IMR-90 (cell line): ENCODE results near the gene SMARCAD1. TPM values are rescaled to one million over a fixed set of nuclear protein-coding genes. Genes with fewer than 3 reads are reported as not detected.

Source experiments
- ATAC-seq: fragments of 200-7000 bp; cut with Tn5 transposase; 2 replicates; pipeline ENCODE4 v1.9.1; 2020; ENCODE audit warnings: low read depth, mild to moderate bottlenecking, moderate library complexity
- BruUV-seq: library from RNA; stranded (reverse); fragments of 400-500 nt; replicated peaks from 2 replicates; lab custom pipeline; 2021; lab: Mats Ljungman, UMichigan
- CTCF ChIA-PET: fragments of 300-600 bp; formaldehyde crosslinking; extraction: SDS; loops from one replicate; lab custom pipeline; 2021; ENCODE audit warnings: antibody characterized with exemption; lab: Yijun Ruan, JAX
- POLR2A ChIA-PET: fragments of 300-600 bp; sonication (Branson Sonifier 250); formaldehyde crosslinking; loops from one replicate; lab custom pipeline; 2022; ENCODE audit warnings: antibody characterized with exemption; ENCODE audit not compliant: unreplicated experiment; lab: Charles Lee
- DNase-seq: peaks from one replicate; pipeline ENCODE4 v3.0.0; 2013
- H2AFZ ChIP-seq: replicated peaks from 2 replicates; pipeline ENCODE3; 2013; ENCODE audit warnings: low read length, mild to moderate bottlenecking; ENCODE audit not compliant: poor library complexity
- H2AK5ac ChIP-seq: 2 replicates; pipeline ENCODE4 v1.6.1; 2013; ENCODE audit warnings: low read depth, low read length, inconsistent platforms
- H2AK9ac ChIP-seq: replicated peaks from 2 replicates; pipeline ENCODE3; 2013; ENCODE audit warnings: mild to moderate bottlenecking, low read depth, low read length, moderate library complexity; ENCODE audit not compliant: poor library complexity
- H2BK120ac ChIP-seq: 2 replicates; pipeline ENCODE4 v1.6.1; 2013; ENCODE audit warnings: low read depth, low read length, inconsistent platforms
- H2BK15ac ChIP-seq: 3 replicates; pipeline ENCODE4 v1.6.1; 2013; ENCODE audit warnings: low read depth, low read length, inconsistent platforms
- H2BK20ac ChIP-seq: 2 replicates; pipeline ENCODE4 v1.6.1; 2013; ENCODE audit warnings: low read depth, mild to moderate bottlenecking, inconsistent platforms, low read length, moderate library complexity
- H2BK5ac ChIP-seq: 2 replicates; pipeline ENCODE4 v1.6.1; 2013; ENCODE audit warnings: mild to moderate bottlenecking, low read depth, low read length, inconsistent platforms; ENCODE audit not compliant: poor library complexity, severe bottlenecking
- H3K14ac ChIP-seq: replicated peaks from 2 replicates; pipeline ENCODE4 v1.6.1; 2013; ENCODE audit warnings: low read depth, low read length, inconsistent platforms
- H3K18ac ChIP-seq: 2 replicates; pipeline ENCODE4 v1.6.1; 2013; ENCODE audit warnings: low read depth, low read length, control low read depth
- H3K23ac ChIP-seq: 2 replicates; pipeline ENCODE4 v1.6.1; 2013; ENCODE audit warnings: low read depth, low read length, inconsistent platforms
- H3K27ac ChIP-seq: 2 replicates; pipeline ENCODE4 v1.5.1; 2013; ENCODE audit warnings: mild to moderate bottlenecking, control low read depth, low read length; ENCODE audit not compliant: insufficient read depth
- H3K27me3 ChIP-seq: 2 replicates; pipeline ENCODE4 v1.6.1; 2013; ENCODE audit warnings: low read length; ENCODE audit not compliant: control insufficient read depth, insufficient read depth
- H3K36me3 ChIP-seq: 2 replicates; pipeline ENCODE4 v1.6.1; 2013; ENCODE audit warnings: low read length, mixed read lengths; ENCODE audit not compliant: control insufficient read depth, insufficient read depth
- H3K4ac ChIP-seq: 2 replicates; pipeline ENCODE4 v1.6.1; 2013; ENCODE audit warnings: low read depth, low read length, inconsistent platforms
- H3K4me1 ChIP-seq: 2 replicates; pipeline ENCODE4 v1.6.1; 2013; ENCODE audit warnings: low read length, mixed read lengths; ENCODE audit not compliant: control insufficient read depth, insufficient read depth
- H3K4me2 ChIP-seq: 2 replicates; pipeline ENCODE4 v1.6.1; 2013; ENCODE audit warnings: low read depth, mild to moderate bottlenecking, control low read depth, low read length, moderate library complexity
- H3K4me3 ChIP-seq: 2 replicates; pipeline ENCODE4 v1.5.1; 2013; ENCODE audit warnings: low read depth, mild to moderate bottlenecking, control low read depth, low read length, moderate library complexity; ENCODE audit not compliant: insufficient read depth
- H3K56ac ChIP-seq: 2 replicates; pipeline ENCODE4 v1.6.1; 2013; ENCODE audit warnings: low read length, inconsistent platforms; ENCODE audit not compliant: insufficient read depth; ENCODE audit errors: extremely low read depth
- H3K79me1 ChIP-seq, 2 experiments: 2 replicates each; pipeline ENCODE4 v1.6.1; 2013; ENCODE audit warnings: low read length in 2 of 2, inconsistent platforms in 1 of 2, low read depth in 1 of 2
- H3K9ac ChIP-seq: 2 replicates; pipeline ENCODE4 v1.6.1; 2013; ENCODE audit warnings: low read depth, low read length, control low read depth
- H3K9me1 ChIP-seq: 2 replicates; pipeline ENCODE4 v1.6.1; 2013; ENCODE audit warnings: low read length, inconsistent platforms; ENCODE audit not compliant: insufficient read depth
- H3K9me3 ChIP-seq: 2 replicates; pipeline ENCODE4 v1.6.1; 2013; ENCODE audit warnings: low read length; ENCODE audit not compliant: control insufficient read depth, insufficient read depth
- H4K20me1 ChIP-seq: 2 replicates; pipeline ENCODE4 v1.6.1; 2013; ENCODE audit warnings: low read length, inconsistent platforms; ENCODE audit not compliant: insufficient read depth
- H4K5ac ChIP-seq: 2 replicates; pipeline ENCODE4 v1.6.1; 2013; ENCODE audit warnings: mild to moderate bottlenecking, low read depth, low read length, control low read depth
- H4K8ac ChIP-seq, 2 experiments: 2 replicates each; pipeline ENCODE4 v1.6.1; 2013; ENCODE audit warnings: low read depth in 2 of 2, low read length in 2 of 2, control low read depth in 1 of 2, inconsistent platforms in 1 of 2
- H4K91ac ChIP-seq: 2 replicates; pipeline ENCODE4 v1.6.1; 2013; ENCODE audit warnings: low read depth, low read length, inconsistent platforms; ENCODE audit not compliant: insufficient read depth
- BHLHE40 ChIP-seq: fragments of 150-350 bp; IDR thresholded peaks from 2 replicates; pipeline ENCODE4 v1.6.1; 2016; ENCODE audit warnings: mild to moderate bottlenecking, low read depth, low read length
- CEBPB ChIP-seq: IDR thresholded peaks from 2 replicates; pipeline ENCODE4 v1.6.1; 2012; ENCODE audit warnings: low read depth, low read length, improper control_type of control experiment
- CHD1 ChIP-seq: IDR thresholded peaks from 2 replicates; pipeline ENCODE4 v1.6.1; 2012; ENCODE audit warnings: low read depth, low read length, improper control_type of control experiment
- CTCF ChIP-seq: conservative IDR thresholded peaks from 2 replicates; pipeline ENCODE4 v1.5.1; 2012; ENCODE audit warnings: mild to moderate bottlenecking, low read depth, low read length, improper control_type of control experiment
- MAFK ChIP-seq: IDR thresholded peaks from 2 replicates; pipeline ENCODE4 v1.6.1; 2012; ENCODE audit warnings: low read depth, low read length, improper control_type of control experiment
- MXI1 ChIP-seq: IDR thresholded peaks from 2 replicates; pipeline ENCODE4 v1.6.1; 2012; ENCODE audit warnings: low read depth, mild to moderate bottlenecking, low read length, moderate library complexity, borderline replicate concordance
- POLR2A ChIP-seq: IDR thresholded peaks from 2 replicates; pipeline ENCODE4 v1.6.1; 2012; ENCODE audit warnings: mild to moderate bottlenecking, low read depth, low read length
- RAD21 ChIP-seq: IDR thresholded peaks from 2 replicates; pipeline ENCODE4 v1.6.1; 2012; ENCODE audit warnings: low read length, improper control_type of control experiment
- RFX5 ChIP-seq: IDR thresholded peaks from 2 replicates; pipeline ENCODE4 v1.8.0; 2012; ENCODE audit warnings: low read depth, mild to moderate bottlenecking, low read length, moderate library complexity
- SMC3 ChIP-seq: fragments of 150-350 bp; IDR thresholded peaks from 2 replicates; pipeline ENCODE4 v1.6.1; 2016; ENCODE audit warnings: low read depth, mild to moderate bottlenecking, antibody characterized with exemption, low read length, moderate library complexity
- USF2 ChIP-seq: fragments of 150-350 bp; IDR thresholded peaks from 2 replicates; pipeline ENCODE4 v1.6.1; 2017; ENCODE audit warnings: mild to moderate bottlenecking, antibody characterized with exemption, low read length, low read depth
- WGBS, 2 experiments: methylation state at CpG; one replicate each; pipeline versions ENCODE4 v1.1.5 to v1.1.7; 2013; ENCODE audit warnings: missing lambda C conversion rate in 2 of 2; ENCODE audit not compliant: insufficient read length in 1 of 2; ENCODE audit errors: extremely low coverage in 2 of 2; 5-methylcytosine and 5-hydroxymethylcytosine counted together
- dilution Hi-C: fragments of 300-500 bp; cut with HindIII; formaldehyde crosslinking; loops from one replicate; pipeline ENCODE4 v1.14.3; 2018; ENCODE audit warnings: low sequenced_read_pairs; ENCODE audit not compliant: unreplicated experiment
- in situ Hi-C: fragments of 300-500 bp; cut with MboI; formaldehyde crosslinking; loops from 3 replicates; pipeline ENCODE4 v1.14.3; 2019; ENCODE audit warnings: low sequenced_read_pairs, inconsistent platforms, mixed read lengths
- intact Hi-C: fragments of 100-400 bp; cut with micrococcal nuclease; formaldehyde crosslinking; loops from 2 replicates; pipeline ENCODE4 v1.10.0; 2022
- polyA plus RNA-seq, 3 experiments: library from polyadenylated mRNA; depleted of rRNA; stranded (reverse); fragments of >200 nt; gene quantifications; 2 replicates each; pipeline ENCODE4 v1.2.3, GENCODE V29; 2012; ENCODE audit warnings: low replicate concordance in 1 of 3
- total RNA-seq: library from RNA; depleted of rRNA; stranded (reverse); fragments of >200 nt; gene quantifications from 2 replicates; pipeline ENCODE4 v1.2.3, GENCODE V29; 2012

The SMARCAD1 gene
- total and polyA plus RNA-seq, 2 of the 4 experiments (the other 2 are of a cell fraction): 12.3 to 35.3 TPM

- no peaks in the 10 kb centered on the region for H3K27me3 ChIP-seq
- no peak overlapping the region for H3K4me3 ChIP-seq
- no peak overlapping the region for H2BK120ac ChIP-seq
- ATAC-seq (no peak), DNase-seq (no peak)
- H2AFZ ChIP-seq: no peak overlapping the region
- dilution Hi-C loops: no loop called here
- no peak overlapping the region for H3K4ac ChIP-seq
- CTCF ChIA-PET: no interaction called here
- no peaks in the 10 kb centered on the region for H3K79me1 ChIP-seq
- peaks cover 20% of the 10 kb centered on the region for H3K36me3 ChIP-seq
- H2BK15ac ChIP-seq: no peak overlapping the region
- H3K4me1 ChIP-seq: no peaks in the 10 kb centered on the region
- no peak overlapping the region for H4K8ac ChIP-seq
- intact Hi-C loops: no loop called here
- no peak overlapping the region for H3K14ac ChIP-seq
- no peak for TF ChIP-seq MXI1
- no peak for TF ChIP-seq MAFK
- no peak for TF ChIP-seq RAD21
- TF ChIP-seq USF2: no peak
- no peak for TF ChIP-seq CHD1
- no peak for TF ChIP-seq POLR2A
- no peak for TF ChIP-seq SMC3
- TF ChIP-seq BHLHE40: no peak
- no peak for TF ChIP-seq RFX5
- no peak for TF ChIP-seq CTCF
- no peak for TF ChIP-seq CEBPB
- no peak overlapping the region for H3K56ac ChIP-seq
- no peak overlapping the region for H3K27ac ChIP-seq
- in situ Hi-C loops: no loop called here
- no peak overlapping the region for H4K91ac ChIP-seq
- H3K23ac ChIP-seq: no peak overlapping the region
- H2AK9ac ChIP-seq: no peak overlapping the region
- H3K9ac ChIP-seq: no peak overlapping the region
- H3K9me3 ChIP-seq: no peaks in the 10 kb centered on the region
- no peak overlapping the region for H2BK5ac ChIP-seq
- H3K18ac ChIP-seq: no peak overlapping the region
- no peak overlapping the region for H2BK20ac ChIP-seq
- no TSS peak for BruUV-seq
- no peak overlapping the region for H4K5ac ChIP-seq
- no peaks in the 10 kb centered on the region for H3K9me1 ChIP-seq
- WGBS, 2 experiments: no CpG with 5 or more reads among the region's 4 CpGs
- H4K20me1 ChIP-seq: no peaks in the 10 kb centered on the region
- POLR2A ChIA-PET: no interaction called here
- no peak overlapping the region for H3K4me2 ChIP-seq
- no peak overlapping the region for H2AK5ac ChIP-seq
These were observed 78.0 kb downstream of the SMARCAD1 start for GRCh38 chr4:94285666-94286065.
